HCT116 (cell line): Measurements from ENCODE around the gene SLC34A1. TPM values are rescaled to one million over a fixed set of nuclear protein-coding genes. Genes with fewer than 3 reads are reported as not detected.
A peak's percentile ranks its signal among the peaks of the same experiment; 100 is the strongest.

Experiments
- ATAC-seq: fragments of 200-7000 bp; cut with Tn5 transposase; 2 replicates; pipeline ENCODE4 v1.9.1; 2020; ENCODE audit warnings: mild to moderate bottlenecking, moderate library complexity
- BruUV-seq: library from RNA; stranded (reverse); fragments of 400-500 nt; replicated peaks from 2 replicates; lab custom pipeline; 2021; lab: Mats Ljungman, UMichigan
- CTCF ChIA-PET: fragments of 300-600 bp; sonication (Branson Sonifier 250); formaldehyde crosslinking; loops from one replicate; lab custom pipeline; 2021; ENCODE audit warnings: antibody characterized with exemption; lab: Charles Lee
- POLR2A ChIA-PET: fragments of 300-600, 350-600 bp; sonication (Branson Sonifier 250); formaldehyde crosslinking; loops from one replicate; lab custom pipeline; 2021; ENCODE audit warnings: antibody characterized with exemption; lab: Charles Lee
- RAD21 ChIA-PET, 2 experiments: fragments of 300-600 bp; sonication (Branson Sonifier 250); formaldehyde crosslinking; loops; one replicate each; lab custom pipeline; 2023; ENCODE audit warnings: low total read pairs in 2 of 2; ENCODE audit not compliant: uncharacterized antibody in 2 of 2, unreplicated experiment in 2 of 2, low non-redundant PET in 1 of 2; lab: Charles Lee
- DNase-seq: peaks from one replicate; pipeline ENCODE4 v3.0.0-alpha.2; 2010; ENCODE audit warnings: low read depth, low spot score
- H2AFZ ChIP-seq: fragments of 200-600 bp; shearing (Covaris generic), sonication (generic); 2 replicates; pipeline ENCODE4 v1.6.1; 2017; ENCODE audit warnings: low read depth, mixed run types, mixed read lengths, antibody characterized with exemption, low read length; ENCODE audit not compliant: poor library complexity, severe bottlenecking
- H3K27ac ChIP-seq: 2 replicates; pipeline ENCODE4 v1.5.1; 2012; ENCODE audit warnings: low read depth, low read length
- H3K27me3 ChIP-seq: fragments of 200-600 bp; sonication (generic); 2 replicates; pipeline ENCODE4 v1.6.1; 2016; ENCODE audit warnings: mixed run types, low read length, mixed read lengths; ENCODE audit not compliant: insufficient read depth
- H3K36me3 ChIP-seq, 2 experiments: fragments of 200-500 bp in 1 of 2; fragments of 200-600 bp in 1 of 2; sonication (Bioruptor generic) in 1 of 2; sonication (generic) in 1 of 2; 2 replicates each; pipeline versions ENCODE4 v1.5.1 to v1.6.1; 2014 to 2016; ENCODE audit warnings: low read length in 2 of 2, inconsistent platforms in 1 of 2, mixed read lengths in 1 of 2, mixed run types in 1 of 2; ENCODE audit not compliant: insufficient read depth in 2 of 2, control insufficient read depth in 1 of 2
- H3K4me1 ChIP-seq, 2 experiments: fragments of 200-600 bp in 1 of 2; sonication (generic) in 1 of 2; 2 replicates each; pipeline versions ENCODE4 v1.5.1 to v1.6.1; 2012 to 2017; ENCODE audit warnings: low read length in 2 of 2, inconsistent platforms in 1 of 2, mild to moderate bottlenecking in 1 of 2, mixed read lengths in 1 of 2, mixed run types in 1 of 2, moderate library complexity in 1 of 2; ENCODE audit not compliant: insufficient read depth in 2 of 2, control insufficient read depth in 1 of 2
- H3K4me2 ChIP-seq: fragments of 200-600 bp; sonication (generic); 2 replicates; pipeline ENCODE4 v1.6.1; 2017; ENCODE audit warnings: mixed run types, low read length, mixed read lengths
- H3K4me3 ChIP-seq, 2 experiments: fragments of 200-600 bp in 1 of 2; sonication (generic) in 1 of 2; replicated peaks in 1 of 2; 2 replicates each; pipeline ENCODE4 v1.5.1; 2011 to 2016; ENCODE audit warnings: low read length in 2 of 2, control low read depth in 1 of 2, low read depth in 1 of 2, mild to moderate bottlenecking in 1 of 2, mixed read lengths in 1 of 2, mixed run types in 1 of 2
- H3K79me2 ChIP-seq: fragments of 200-600 bp; sonication (generic); 2 replicates; pipeline ENCODE4 v1.6.1; 2017; ENCODE audit warnings: mild to moderate bottlenecking, mixed run types, low read length, moderate library complexity, mixed read lengths; ENCODE audit not compliant: insufficient read depth
- H3K9ac ChIP-seq: fragments of 200-600 bp; sonication (generic); 2 replicates; pipeline ENCODE4 v1.6.1; 2016; ENCODE audit warnings: low read length, mixed read lengths
- H3K9me2 ChIP-seq: fragments of 200-600 bp; sonication (generic), shearing (Covaris generic); 2 replicates; pipeline ENCODE4 v1.6.1; 2017; ENCODE audit warnings: mixed run types, mild to moderate bottlenecking, moderate library complexity; ENCODE audit not compliant: insufficient read depth
- H3K9me3 ChIP-seq, 2 experiments: fragments of 200-500 bp in 1 of 2; fragments of 200-600 bp in 1 of 2; sonication (Bioruptor generic) in 1 of 2; sonication (generic) in 1 of 2; 2 replicates each; pipeline ENCODE4 v1.6.1; 2014 to 2017; ENCODE audit warnings: low read length in 2 of 2, mixed read lengths in 2 of 2, inconsistent platforms in 1 of 2, low read depth in 1 of 2, mild to moderate bottlenecking in 1 of 2, mixed run types in 1 of 2, moderate library complexity in 1 of 2; ENCODE audit not compliant: control insufficient read depth in 1 of 2, insufficient read depth in 1 of 2
- H4K20me1 ChIP-seq: fragments of 200-600 bp; sonication (generic), shearing (Covaris generic); 2 replicates; pipeline ENCODE4 v1.6.1; 2017; ENCODE audit warnings: mixed run types, mild to moderate bottlenecking, moderate library complexity; ENCODE audit not compliant: insufficient read depth
- CEBPB ChIP-seq: IDR thresholded peaks from 2 replicates; pipeline ENCODE4 v1.6.1; 2012; ENCODE audit warnings: low read depth
- ELF1 ChIP-seq: IDR thresholded peaks from 2 replicates; pipeline ENCODE4 v1.6.1; 2012; ENCODE audit warnings: low read depth, borderline replicate concordance
- RAD21 ChIP-seq: IDR thresholded peaks from 2 replicates; pipeline ENCODE4 v1.6.1; 2012; ENCODE audit warnings: low read depth, mild to moderate bottlenecking
- SP1 ChIP-seq: IDR thresholded peaks from 2 replicates; pipeline ENCODE4 v1.6.1; 2012; ENCODE audit warnings: low read depth
- ZFX ChIP-seq: fragments of 450-650 bp; IDR thresholded peaks from 2 replicates; pipeline ENCODE4 v1.6.1; 2017
- intact Hi-C: fragments of 100-400 bp; cut with micrococcal nuclease; formaldehyde crosslinking; loops from 2 replicates; pipeline ENCODE4 v1.10.0; 2022
- total RNA-seq: library from RNA; stranded (reverse); gene quantifications from one replicate; pipeline ENCODE4 v1.2.1, GENCODE V29; 2021; ENCODE audit not compliant: unreplicated experiment
- TF ChIP-seq, protein P1 (sequence below): IDR thresholded peaks from 2 replicates; pipeline ENCODE4 v1.6.1; 2012; ENCODE audit warnings: low read depth

SLC34A1 gene
- total RNA-seq, 1 experiment from 2014 or later, result not detected

DNA sequence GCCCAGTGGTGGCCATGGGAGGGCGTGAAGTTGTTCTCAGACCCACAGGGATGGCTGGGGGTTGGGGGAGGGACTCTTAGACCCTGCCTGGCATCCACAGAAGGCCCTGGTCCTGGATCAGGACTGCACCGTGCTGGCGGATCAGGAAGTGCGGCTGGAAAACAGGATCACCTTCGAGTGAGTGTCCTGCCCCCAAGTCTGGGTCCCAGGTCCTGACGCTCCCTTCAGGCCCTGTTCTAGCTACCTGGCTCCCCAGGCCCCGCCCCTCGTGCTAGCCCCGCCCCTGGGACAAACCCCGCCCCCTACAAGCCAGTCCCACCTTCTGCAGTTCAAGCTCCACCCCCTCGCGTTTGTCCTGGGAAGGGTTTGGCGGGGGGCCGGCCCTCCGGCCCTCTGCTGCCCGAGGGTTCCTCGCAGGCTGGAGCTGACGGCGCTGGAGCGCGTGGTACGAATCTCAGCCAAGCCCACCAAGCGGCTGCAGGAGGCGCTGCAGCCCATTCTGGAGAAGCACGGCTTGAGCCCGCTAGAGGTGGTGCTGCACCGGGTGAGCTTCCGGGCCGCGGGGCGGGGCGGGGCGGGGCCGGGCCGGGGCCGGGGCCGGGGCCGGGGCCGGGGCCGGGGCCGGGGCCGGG lies 13.6 kb upstream of the SLC34A1 start (continued):
- TF ChIP-seq RAD21 (no peak), SP1 (no peak), ELF1 (no peak)
- TF ChIP-seq, protein P1, sequence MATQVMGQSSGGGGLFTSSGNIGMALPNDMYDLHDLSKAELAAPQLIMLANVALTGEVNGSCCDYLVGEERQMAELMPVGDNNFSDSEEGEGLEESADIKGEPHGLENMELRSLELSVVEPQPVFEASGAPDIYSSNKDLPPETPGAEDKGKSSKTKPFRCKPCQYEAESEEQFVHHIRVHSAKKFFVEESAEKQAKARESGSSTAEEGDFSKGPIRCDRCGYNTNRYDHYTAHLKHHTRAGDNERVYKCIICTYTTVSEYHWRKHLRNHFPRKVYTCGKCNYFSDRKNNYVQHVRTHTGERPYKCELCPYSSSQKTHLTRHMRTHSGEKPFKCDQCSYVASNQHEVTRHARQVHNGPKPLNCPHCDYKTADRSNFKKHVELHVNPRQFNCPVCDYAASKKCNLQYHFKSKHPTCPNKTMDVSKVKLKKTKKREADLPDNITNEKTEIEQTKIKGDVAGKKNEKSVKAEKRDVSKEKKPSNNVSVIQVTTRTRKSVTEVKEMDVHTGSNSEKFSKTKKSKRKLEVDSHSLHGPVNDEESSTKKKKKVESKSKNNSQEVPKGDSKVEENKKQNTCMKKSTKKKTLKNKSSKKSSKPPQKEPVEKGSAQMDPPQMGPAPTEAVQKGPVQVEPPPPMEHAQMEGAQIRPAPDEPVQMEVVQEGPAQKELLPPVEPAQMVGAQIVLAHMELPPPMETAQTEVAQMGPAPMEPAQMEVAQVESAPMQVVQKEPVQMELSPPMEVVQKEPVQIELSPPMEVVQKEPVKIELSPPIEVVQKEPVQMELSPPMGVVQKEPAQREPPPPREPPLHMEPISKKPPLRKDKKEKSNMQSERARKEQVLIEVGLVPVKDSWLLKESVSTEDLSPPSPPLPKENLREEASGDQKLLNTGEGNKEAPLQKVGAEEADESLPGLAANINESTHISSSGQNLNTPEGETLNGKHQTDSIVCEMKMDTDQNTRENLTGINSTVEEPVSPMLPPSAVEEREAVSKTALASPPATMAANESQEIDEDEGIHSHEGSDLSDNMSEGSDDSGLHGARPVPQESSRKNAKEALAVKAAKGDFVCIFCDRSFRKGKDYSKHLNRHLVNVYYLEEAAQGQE, result no peak

DNA sequence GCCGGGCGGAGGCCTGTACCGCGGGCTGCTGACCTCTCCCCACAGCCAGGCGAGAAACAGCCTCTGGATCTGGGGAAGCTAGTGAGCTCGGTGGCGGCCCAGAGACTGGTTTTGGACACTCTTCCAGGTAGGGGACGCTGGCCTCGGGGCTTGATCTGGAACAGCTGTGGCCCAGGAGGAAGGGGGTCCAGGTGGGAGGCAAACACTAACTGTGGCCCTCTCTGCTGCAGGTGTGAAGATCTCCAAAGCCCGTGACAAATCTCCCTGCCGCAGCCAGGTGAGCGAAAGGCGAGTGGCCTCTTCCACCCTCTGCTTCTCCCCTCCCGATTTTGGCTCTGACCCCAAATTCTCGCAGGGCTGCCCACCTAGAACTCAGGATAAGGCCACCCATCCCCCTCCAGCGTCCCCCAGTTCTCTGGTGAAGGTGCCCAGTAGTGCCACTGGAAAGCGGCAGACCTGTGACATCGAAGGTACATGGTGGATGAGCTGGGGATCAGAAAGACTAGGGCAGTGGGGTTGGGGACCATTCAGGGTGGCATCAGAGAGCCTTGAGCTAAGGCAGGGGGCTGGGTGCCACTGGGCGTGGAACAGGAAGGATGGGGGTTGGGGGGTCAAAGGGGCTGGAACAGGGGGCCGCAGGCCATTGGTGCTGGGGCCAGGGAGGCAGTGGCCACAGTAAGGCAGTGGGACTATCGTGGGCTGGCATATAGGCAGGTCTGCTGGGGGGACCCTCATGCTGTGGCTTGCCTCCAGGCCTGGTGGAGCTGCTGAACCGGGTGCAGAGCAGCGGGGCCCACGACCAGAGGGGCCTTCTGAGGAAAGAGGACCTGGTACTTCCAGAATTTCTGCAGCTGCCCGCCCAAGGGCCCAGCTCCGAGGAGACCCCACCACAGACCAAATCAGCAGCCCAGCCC lies 12.9 kb upstream of the SLC34A1 start:
- DNase-seq, result no peak
- RAD21 ChIA-PET, result interaction anchor here (0.9 to 1.8 kb wide), 6 partner anchors 18 to 136 kb away, joined by 3 to 8 read pairs (median 4); no protein-coding TSS in a partner anchor
- CTCF ChIA-PET, result interaction anchor here (0.6 to 3.3 kb wide), 22 partner anchors 8 to 982 kb away, joined by 3 to 50 read pairs (median 7); partner anchors contain the start of genes LMAN2, MXD3, PDLIM7 and RGS14
- H3K36me3 ChIP-seq, result no peaks in the 10 kb centered on the region
- no peak; the same call in 1 of the 2 replicates for ATAC-seq
- H3K4me2 ChIP-seq, result peak overlapping the region; percentile 97
- no peaks in the 10 kb centered on the region for H4K20me1 ChIP-seq
- TSS peak; percentile 60 for BruUV-seq
- peak overlapping the region; percentile 74 to 78 for H3K4me3 ChIP-seq
- no peaks in the 10 kb centered on the region for H3K9me2 ChIP-seq
- intact Hi-C loops, result no loop called here
- peak overlapping the region; percentile 70 for H3K27ac ChIP-seq
- H3K79me2 ChIP-seq, result no peaks in the 10 kb centered on the region
- peak overlapping the region; percentile 68 for H3K9ac ChIP-seq
- no peaks in the 10 kb centered on the region for H3K9me3 ChIP-seq
- H2AFZ ChIP-seq, result no peak overlapping the region
- TF ChIP-seq ZFX (peak; percentile 51; the same call in 1 of the 2 replicates), CEBPB (no peak)
- TF ChIP-seq, all 23 proteins: peak for 1
- POLR2A ChIA-PET, result interaction anchor here (0.9 to 2.4 kb wide), 7 partner anchors 11 to 62 kb away, joined by 3 to 9 read pairs (median 6); partner anchors contain the start of genes LMAN2 and MXD3
- peaks cover 22 to 48% of the 10 kb centered on the region in 2 experiments for H3K4me1 ChIP-seq
- H3K27me3 ChIP-seq, result no peaks in the 10 kb centered on the region
